Measurements from ENCODE around the gene TMEM43.

TMEM43 gene

GRCh38 chr3:14151471-14152083 is 26.7 kb downstream of the TMEM43 start:
- no peak for DNase-seq (ENCODE audit: low spot score)

DNA sequence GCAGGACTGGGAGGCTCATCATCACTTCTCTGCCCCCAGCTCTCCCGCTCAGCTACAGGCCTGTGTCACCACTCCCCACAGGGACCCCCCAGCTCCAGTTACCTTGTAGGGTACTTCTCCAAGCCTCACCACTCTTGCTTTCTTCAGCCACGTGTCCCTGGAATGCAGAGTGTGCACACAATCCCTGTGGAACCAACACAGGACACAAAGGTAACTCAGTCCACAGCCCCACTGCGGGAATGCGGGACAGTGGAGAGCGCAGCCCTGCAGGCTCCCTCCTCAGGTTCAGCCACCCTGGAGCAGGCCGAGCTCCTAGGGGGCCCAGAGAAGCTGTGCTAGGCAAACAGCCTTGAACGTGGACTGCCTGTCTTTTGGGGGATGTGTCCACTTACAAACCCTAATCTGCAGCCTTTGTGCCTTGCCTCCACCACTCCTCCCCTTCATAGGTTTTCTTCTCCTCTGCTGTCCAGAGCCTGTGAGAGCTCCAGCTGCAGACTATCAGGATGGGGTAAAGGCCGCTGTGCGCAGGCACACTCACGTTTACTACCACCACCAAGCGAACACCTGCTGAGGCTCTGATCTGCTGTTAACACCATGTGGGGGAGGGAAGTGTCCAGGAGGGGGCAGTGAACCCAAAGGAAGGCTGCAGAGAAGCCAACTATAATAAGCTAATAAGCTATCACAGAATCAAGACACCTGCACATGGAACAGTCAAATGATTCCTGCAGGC is 27.5 kb downstream of the TMEM43 start:
- DNase-seq (ENCODE audit: low spot score), result no peak

GRCh38 chr3:14152963-14153355 is 28.1 kb downstream of the TMEM43 start:
- no peak for DNase-seq (ENCODE audit: low spot score)

GRCh38 chr3:14153663-14154062 is 28.8 kb downstream of the TMEM43 start:
- DNase-seq (ENCODE audit: low spot score), result no peak

GRCh38 chr3:14154276-14154675 is 29.4 kb downstream of the TMEM43 start:
- DNase-seq (ENCODE audit: low spot score), result no peak

DNA sequence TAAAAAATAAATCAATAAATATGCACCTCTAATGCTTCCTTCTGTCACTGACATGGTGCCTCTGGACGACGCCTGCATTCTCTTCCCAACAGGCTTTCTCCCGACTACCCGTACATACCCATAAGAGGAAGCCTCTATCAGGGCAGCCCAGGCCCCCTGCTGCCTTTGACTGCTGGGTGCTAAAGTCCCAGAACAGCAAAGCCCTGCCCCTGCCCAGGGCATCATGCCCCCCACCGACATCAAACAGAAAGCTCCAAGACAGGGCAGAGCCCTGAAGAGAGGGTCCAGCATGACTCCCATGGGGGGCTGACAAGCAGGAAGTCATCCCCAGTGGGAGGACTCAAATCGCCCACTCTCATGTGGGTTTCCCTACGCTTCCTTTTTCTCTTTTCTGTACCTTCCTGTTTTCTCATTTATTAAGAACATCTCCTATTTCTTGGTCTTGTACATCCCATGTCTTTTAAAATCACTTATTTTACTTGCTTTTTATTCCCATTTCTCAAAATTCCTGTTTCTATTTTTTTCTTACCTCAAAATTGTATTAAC is 30.1 kb downstream of the TMEM43 start:
- no peak for DNase-seq (ENCODE audit: low spot score)

GRCh38 chr3:14156201-14156600 is 31.3 kb downstream of the TMEM43 start:
- no peak for DNase-seq (ENCODE audit: low spot score)

- no peak for DNase-seq (ENCODE audit: low spot score)
Observed at GRCh38 chr3:14156843-14157561, 32.1 kb downstream of the TMEM43 start.

DNA sequence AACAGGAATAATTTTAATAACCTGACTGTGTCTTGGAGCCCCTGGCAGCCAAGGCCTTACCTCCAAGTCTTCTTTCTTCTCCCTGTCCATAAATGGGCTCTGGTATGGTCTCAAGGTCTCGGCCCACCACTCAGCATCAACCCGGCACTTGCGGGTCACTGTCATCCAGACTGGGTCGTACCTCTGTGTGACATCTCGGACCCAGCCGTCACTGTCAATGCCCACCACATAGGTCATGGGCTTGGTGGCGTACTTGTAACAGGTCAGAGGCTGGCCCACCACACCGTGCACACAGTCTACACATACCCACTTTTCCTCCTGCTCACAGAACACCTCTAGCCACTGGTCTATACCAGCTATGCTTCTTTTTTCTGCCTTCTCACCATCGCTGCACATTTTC is 33.1 kb downstream of the TMEM43 start:
- no peak for DNase-seq (ENCODE audit: low spot score)

DNA sequence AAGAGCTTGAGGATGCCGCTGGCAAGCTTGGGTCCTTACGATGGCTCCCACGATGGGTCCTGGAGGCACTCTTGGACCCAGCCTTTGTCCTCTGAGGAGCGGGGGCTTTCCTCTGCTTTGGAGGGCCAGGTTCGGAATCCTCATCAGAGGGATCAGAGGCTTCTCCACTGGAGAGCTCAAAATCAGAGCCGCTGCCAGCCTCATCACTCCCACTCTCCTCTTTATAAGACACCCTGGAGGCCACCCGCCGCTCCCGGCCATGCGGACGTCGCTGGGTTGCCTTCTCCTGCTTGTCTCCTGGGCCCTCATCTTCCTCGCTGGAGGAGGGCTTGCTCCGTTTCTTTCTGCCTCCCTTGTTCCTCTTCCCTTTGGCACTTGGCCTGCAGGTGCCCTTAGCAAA is 33.5 kb downstream of the TMEM43 start:
- DNase-seq (ENCODE audit: low spot score), result no peak

DNA sequence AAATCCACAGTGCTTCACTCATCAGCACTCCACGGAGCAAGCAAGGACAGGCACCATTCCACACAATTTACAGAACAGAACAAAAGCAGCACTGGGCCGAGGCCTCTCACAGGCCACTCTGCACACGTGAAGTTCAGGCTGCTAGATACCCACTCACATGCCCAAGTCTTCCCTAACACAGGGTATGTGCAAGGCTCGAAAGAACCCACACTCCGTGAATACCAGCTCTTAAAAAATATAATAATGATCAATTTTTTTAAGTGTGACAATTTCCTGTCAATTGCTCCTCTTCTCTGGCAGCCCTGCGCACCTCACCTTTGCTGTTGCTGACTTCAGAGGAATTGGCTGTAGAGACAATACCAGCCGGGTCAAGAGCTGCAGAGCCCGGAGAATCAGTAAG is 34.6 kb downstream of the TMEM43 start:
- DNase-seq (ENCODE audit: low spot score), result no peak

- DNase-seq (ENCODE audit: low spot score), result no peak
Observed at GRCh38 chr3:14161282-14161681, 36.4 kb downstream of the TMEM43 start.

DNA sequence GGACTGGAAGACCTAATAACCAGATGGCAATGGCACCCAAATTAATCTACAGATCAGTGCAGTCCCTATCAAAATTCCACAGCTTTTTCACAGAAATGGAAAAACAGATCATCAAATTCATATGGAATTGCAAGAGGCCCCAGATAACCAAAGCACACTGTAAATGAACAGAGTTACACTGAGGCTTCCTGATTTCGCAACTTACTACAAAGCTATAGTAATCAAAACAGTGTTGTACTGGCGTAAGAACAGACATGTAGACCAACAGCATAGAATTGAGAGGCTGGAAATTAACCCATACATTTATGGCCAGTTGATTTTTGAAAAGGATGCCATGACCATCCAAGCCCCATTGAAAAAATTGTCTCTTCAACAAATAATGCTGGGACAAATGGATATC is 37.3 kb downstream of the TMEM43 start:
- DNase-seq (ENCODE audit: low spot score), result no peak

GRCh38 chr3:14166877-14167603 is 42.2 kb downstream of the TMEM43 start:
- no peak for DNase-seq (ENCODE audit: low spot score)

DNA sequence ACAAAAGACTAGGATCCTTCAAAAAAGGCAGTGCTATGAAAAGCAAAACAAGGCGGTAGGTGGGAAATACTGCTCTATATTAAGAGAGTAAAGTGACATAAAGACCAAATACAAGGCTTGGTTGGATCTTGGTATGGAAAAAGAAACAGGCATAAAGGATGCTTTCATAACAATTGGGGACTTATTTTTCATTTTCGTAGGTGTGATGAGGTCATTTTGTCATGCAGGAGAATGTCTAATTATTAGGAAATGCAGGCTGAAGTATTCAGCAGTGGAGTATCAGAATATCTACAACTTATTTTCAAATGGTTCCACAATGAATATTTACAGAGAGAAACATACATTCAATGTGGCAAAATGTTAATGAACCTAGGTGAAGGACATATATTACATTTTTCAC is 44.6 kb downstream of the TMEM43 start:
- DNase-seq (ENCODE audit: low spot score), result no peak

DNA sequence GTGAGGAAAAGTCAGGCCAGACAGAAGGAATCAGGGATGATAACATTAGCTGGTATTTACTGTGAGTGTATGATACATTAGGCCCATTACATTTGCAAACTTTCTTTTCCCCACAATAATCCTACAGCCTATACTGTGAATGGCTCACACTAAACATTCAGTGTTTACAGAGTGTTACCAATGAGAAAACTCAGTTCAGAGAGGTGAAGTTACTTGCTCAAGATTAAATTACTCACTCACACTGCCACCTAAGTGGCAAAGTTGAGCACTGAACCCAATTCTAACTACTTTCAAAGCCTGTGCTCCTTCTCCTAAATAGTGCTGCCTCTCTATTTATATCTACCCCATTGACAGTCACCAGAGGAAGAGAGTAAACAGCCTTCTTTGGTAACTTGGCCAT is 45.0 kb downstream of the TMEM43 start:
- DNase-seq (ENCODE audit: low spot score), result no peak

DNA sequence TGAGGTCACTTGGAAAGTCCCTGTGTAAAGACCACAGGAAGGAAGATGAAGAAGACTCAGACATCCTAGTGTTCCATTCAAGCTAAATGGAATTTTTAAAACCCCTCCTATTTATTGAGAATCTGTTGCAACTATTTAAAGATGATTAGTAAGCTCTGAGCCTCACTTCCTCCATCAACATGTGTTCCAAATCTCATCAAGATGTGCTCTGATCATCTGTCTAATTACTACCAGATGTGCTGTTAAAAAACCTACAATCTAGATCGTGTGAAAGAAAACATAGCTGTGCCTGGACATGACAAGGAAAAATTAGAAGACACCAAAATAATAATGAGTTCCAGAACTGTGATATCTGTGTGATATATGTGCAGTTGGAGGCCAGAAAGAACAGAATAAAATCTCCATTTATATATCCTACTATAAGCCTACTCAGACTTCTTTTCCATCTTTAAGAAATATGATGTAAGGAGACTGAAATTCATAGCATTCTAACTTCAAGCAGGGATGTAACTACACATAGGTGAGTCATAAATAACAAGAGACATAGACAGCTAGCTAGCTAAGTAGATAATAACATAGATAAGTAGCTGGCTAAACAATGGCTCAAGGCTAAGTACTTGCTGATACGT is 45.8 kb downstream of the TMEM43 start:
- DNase-seq (ENCODE audit: low spot score), result no peak

GRCh38 chr3:14172496-14172895 is 47.6 kb downstream of the TMEM43 start:
- no peak for DNase-seq (ENCODE audit: low spot score)

DNA sequence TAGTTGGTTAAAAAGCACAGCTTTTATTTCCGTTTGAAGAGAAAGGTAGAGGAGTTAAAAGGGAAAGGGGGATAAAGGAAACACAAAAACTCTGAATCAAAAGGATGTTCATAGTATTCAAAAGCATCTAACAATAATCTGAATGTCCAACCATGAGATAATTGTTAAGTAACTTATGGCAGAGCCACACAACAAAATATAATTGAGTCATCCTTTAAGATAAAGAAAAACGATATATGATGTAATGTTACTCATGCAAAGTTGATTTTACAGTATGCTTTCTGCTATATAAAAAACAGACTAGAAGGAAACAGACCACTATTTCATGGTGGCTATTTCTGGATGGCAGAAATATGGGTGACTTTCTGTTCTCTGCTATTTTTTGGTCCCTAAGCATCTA is 49.6 kb downstream of the TMEM43 start:
- DNase-seq (ENCODE audit: low spot score), result no peak

- DNase-seq (ENCODE audit: low spot score), result no peak
Observed at GRCh38 chr3:14175383-14176037, 50.7 kb downstream of the TMEM43 start.

DNA sequence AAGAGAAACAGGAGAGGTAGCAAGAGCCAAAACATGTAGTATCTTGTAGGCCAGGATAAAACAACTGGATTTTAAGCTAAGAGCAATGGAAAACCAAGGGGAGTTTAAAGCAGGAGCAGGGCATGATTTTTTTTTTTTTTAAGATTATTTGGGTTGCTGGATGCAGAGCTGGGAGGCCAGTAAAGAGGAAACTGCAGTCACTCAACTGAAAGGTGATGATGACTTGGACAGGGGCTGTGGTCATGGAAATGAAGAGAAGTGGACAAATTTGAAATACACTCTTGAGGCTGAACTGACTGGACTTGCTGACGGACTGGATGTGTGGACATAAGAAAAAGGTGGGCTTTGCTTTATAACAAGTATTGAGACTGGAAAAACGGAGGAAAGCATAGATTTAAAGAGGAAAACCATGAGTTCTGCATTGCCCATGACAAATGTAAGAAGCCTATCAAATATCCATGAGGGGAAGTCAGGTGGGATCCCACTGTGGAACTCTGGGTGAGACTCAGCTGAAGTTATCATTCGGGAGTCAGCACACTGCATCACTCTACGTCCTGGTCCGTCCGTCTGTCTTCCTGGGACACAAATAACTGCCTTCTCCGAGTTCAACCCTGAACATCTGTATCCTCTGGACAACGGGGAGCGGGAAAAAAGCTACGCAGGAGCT is 52.9 kb downstream of the TMEM43 start:
- no peak for DNase-seq (ENCODE audit: low spot score)

All from iPS-NIHi11 (cell line).